ENCODE data around the gene IL17RA.
A peak's percentile ranks its signal among the peaks of the same experiment; 100 is the strongest.

IL17RA gene

GRCh38 chr22:17158568-17159503 is 74.0 kb downstream of the IL17RA start, which contains the start of gene HDHD5:
Gene HDHD5, minus strand, starts transcription at chr22:17159277. Its CDS starts 26 bp downstream, at chr22:17159251.
- peak; percentile 31 for DNase-seq

GRCh38 chr22:17159504-17159951 is 74.7 kb downstream of the IL17RA start:
- DNase-seq, result no peak

GRCh38 chr22:17161991-17162390 is 77.2 kb downstream of the IL17RA start:
- DNase-seq, result no peak

GRCh38 chr22:17162731-17163130 is 77.9 kb downstream of the IL17RA start:
- DNase-seq, result no peak

GRCh38 chr22:17164392-17165024 is 79.7 kb downstream of the IL17RA start:
- no peak for DNase-seq

Data from NCI-H524 treated with DMSO at 0.1 percent for 48 hours (cell line).